Stimulated activated CD8-positive, alpha-beta memory T cell treated with anti-CD3 and anti-CD28 coated beads, Interleukin-4, amount 100 ng/mL, for 48 hours (primary cell): ENCODE results near the gene GRIK5.

Source experiments
- DNase-seq: peaks from one replicate; pipeline ENCODE4 v3.0.0-alpha.2; 2020

GRIK5 gene

GRCh38 chr19:42075616-42076379, 5.8 kb upstream of the GRIK5 start, which contains the start of gene ZNF574:
Gene ZNF574 (plus strand): TSS chr19:42076166. CDS start chr19:42078607, 2,441 bp downstream.
- DNase-seq: peak; percentile 99

DNA sequence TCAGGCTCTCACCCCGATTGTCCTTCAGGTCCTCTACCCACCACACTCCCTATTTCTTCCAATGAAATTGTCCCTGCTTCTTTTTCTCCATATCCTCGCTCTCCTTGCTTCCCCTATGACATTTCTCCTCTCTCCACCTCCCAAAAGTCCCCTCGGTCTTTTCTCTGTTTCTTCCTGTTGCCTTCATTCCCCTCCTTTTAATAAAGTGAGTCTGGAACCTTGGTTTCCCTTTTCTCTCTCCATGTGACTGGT, 5.3 kb upstream of the GRIK5 start:
- no peak for DNase-seq

DNA sequence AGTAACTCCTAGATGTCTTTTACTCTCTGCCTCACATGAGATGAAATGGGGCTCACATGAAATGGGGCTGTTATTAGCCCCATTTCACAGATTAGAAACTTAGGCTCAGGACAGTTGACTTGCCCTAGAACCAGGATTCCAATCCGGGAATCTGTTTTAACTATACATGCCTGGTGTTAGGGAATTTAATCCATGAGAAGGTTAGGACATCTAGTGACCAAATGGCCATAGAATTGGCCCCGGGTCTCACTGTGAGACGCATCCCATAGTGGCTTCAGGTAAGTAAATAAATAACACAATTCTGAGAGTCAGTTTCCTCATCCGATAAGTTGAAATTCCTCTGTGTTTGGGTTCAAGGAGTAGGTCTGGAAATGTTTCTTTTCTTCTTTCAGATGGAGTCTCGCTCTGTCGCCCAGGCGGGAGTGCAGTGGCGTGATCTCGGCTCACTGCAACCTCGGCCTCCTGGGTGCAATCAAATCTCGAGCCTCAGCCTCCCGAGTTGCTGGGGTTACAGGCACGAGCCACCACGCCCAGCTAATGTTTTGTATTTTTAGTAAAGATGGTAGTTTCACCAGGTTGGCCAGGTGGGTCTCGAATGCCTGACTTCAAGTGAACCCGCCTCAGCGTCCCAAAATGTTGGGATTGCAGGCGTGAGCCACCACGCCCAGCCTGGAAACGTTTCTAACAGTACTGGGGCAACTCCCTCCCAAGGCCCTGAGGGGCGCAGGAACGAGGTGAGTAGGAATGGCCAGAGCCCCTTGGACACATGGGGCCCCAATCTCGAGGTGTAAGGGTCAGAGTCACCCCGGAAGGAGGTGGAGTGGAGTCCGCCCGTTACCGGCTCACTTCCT, 4.7 kb upstream of the GRIK5 start:
- DNase-seq: peak; percentile 47

DNA sequence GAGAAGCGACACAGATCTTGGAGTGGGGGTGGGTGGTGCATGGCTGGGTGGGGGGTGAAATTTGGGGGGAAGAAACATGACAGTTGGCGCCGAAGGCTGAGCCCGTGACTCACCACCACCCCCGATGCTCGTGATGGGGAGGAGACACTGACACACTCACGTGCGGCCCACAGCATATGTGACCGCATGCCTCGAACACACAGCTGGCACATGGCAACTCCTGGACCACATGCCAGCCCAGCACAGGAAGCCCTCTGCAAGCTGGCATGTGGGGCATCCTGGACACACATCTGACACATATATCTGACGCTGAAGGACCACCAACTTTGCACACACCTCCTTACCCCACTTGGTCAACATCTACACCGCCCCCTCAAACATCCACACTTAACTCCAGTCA, 1.2 kb upstream of the GRIK5 start:
- DNase-seq: no peak

DNA sequence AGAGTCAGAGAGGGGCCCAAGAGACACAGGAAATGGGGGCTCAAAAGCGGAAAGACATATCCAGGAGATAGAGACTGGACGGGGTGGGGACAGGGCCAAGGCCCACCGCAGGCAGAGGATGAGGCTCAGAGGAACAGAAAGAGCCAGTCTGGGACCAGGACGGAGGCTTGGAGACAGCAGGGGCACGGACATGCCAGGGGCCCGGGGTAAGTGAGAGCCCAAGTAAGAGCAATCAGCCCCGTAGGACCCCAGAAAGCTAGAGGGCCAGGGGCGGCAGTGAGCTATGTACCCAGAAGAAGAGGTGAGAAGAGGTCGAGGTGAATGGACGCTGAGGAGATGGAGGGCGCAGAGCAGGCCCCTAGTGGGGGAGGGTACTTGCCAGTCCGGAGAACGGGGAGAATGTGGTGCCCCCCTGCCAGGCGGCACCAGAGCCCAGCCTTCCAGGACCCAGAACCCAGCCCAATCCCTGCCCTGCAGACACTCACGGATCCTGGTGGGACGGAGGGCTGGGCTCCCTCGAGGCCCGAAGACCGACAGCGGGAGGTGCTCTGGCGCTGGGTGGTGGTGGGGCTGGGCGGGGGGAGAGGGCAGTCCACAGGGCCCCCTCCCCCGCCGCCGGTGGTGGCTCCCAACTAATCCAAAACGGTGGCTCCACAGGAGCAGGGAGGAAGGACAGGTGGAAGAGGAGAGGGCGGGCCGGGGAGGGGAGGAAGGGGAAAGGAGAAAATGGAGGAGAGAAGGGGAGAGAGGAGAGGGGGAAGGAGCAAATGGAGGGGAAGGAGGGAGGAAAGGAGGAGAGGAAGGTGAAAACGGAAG, 1.0 kb downstream of the GRIK5 start:
- DNase-seq: no peak

DNA sequence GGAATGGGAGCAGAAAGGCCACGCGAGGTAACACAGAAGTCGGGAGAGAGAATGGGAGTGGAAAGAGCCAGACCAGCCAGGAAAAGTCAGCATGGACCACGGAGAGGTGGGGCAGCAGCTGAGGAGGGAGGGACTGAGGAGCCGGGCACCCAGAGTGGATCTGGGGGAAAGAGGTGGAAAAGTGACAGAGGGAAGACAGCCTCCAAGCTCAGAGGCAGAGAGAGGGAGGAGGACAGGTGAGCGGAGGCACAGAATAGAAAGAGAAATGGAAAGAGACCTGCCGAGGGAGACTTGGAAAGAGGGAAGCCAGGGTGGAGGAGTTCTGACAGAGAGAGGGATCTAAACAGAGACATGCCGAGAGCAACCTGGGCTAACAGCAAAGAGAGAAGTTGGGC, 1.6 kb downstream of the GRIK5 start:
- no peak for DNase-seq

GRCh38 chr19:42067315-42067888, 2.6 kb downstream of the GRIK5 start:
- no peak for DNase-seq

DNA sequence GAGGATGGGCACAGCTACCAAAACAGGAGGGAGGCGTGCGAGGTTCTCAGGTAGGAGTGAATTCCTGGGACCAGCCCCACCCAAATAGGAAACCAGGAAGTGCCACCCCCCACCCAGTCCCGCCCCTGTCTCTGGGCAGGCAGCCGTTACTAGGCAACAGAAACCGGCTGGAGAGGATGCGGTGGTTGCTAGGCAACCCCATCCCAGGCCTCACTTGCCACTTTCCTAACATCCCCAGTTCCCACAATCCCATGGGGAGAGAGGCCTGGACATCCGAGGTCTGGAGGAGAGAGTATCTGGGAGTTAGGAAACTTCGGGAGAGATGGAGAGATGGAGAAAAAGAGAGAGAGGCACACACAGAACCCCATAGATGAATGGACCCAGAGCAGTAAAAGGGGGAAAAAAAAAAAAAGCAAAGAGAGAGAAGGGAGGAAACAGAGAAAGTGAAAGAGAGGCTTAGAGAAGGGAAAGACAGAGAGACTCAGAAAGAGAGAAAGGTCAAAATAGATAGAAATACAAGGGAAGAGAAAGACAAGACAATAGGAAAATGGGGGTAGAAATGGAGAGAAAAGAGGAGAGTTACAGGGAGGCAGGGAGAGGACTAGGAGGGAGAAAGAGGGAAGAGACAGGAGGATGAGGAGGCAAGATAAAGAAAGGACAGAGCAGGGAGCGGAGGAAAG, 3.8 kb downstream of the GRIK5 start:
- DNase-seq: no peak

GRCh38 chr19:42065511-42065910, 4.5 kb downstream of the GRIK5 start:
- DNase-seq: no peak

- no peak for DNase-seq
Observed at GRCh38 chr19:42065051-42065450, 5.0 kb downstream of the GRIK5 start.

DNA sequence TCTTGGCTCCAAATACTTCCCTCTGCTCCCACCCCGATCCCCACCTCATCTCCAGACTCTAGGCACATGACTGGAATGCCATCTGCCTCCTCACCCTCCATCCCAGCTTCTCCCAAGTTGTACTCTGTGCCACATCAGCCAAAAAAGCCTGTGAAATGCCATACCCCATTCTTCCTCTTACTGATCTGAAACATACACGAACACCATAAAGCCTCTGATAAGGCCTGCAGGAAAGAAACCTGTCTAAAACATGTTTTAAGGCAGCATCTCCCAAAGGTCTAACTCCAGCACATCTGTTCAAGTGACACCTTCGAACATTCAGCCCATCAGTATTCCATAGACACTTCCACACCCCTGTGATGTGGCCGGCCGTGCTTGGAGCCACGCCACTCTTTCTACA, 5.6 kb downstream of the GRIK5 start:
- DNase-seq: no peak

- DNase-seq: no peak
Observed at GRCh38 chr19:42062381-42062780, 7.6 kb downstream of the GRIK5 start.

GRCh38 chr19:42060117-42060516, 9.9 kb downstream of the GRIK5 start:
- DNase-seq: no peak

- no peak for DNase-seq
Observed at GRCh38 chr19:42059196-42059595, 10.8 kb downstream of the GRIK5 start.

- DNase-seq: no peak
Observed at GRCh38 chr19:42057846-42058245, 12.2 kb downstream of the GRIK5 start.

DNA sequence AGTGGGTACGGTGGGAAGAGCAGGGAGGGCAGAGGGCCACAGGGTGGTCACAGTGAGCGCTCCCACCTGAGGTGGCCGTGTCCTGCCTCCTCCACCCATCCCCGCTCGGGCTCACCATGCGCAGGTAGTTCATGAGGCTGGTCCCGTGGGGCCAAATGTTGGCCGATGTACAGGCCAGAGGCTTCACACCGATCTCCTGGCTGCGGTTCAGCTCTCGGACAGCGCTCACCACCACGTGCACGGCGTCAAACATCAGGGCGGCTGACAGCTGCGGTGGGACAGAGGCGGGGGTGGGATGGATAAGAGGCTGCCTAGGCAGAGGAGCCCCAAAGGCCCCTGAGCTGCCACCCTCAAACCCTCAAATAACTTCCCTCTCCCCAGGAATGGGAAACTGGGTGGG, 15.8 kb downstream of the GRIK5 start:
- DNase-seq: no peak

GRCh38 chr19:42053037-42053935, 16.7 kb downstream of the GRIK5 start:
- DNase-seq: no peak

DNA sequence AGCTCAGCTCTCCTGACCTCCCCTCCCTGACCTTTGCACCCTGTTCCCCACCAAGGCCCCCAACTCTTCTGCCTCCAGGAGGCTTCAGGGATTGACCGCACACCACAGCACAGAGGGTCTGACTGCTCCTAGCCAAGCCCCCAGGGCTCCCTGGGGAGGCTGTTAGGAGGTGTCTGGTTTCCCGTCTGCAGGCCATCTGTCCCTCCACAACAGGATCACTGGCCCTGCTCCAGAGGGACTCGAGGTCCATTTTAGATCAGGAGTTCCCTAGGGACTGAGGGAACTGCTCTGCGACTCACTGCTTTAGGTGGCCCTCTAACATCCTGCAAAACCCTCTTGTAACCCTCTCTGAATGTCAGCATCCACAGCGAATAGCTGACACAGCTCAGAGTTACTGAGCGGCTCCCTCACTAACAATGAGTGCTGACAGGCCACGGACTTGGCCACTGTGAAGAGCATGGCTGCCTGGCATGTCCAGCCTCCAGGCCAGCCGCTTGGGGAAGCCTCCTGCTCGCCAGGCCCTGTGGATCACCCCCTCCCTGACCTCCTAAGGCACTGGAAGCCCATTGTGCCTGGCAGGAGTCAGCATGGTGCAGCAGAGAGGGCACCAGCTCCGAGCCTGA, 17.7 kb downstream of the GRIK5 start:
- DNase-seq: no peak

- DNase-seq: peak; percentile 66
Observed at GRCh38 chr19:42051166-42052115, 18.6 kb downstream of the GRIK5 start.

GRCh38 chr19:42048992-42049391, 21.0 kb downstream of the GRIK5 start:
- DNase-seq: no peak
